T-helper 9 cell (primary cell): ENCODE measurements around the gene MLPH.

Experiments
- DNase-seq: peaks from one replicate; pipeline ENCODE4 v3.0.0-alpha.2; 2020
- total RNA-seq, 2 donors: gene quantifications; one replicate each; lab custom pipeline; 2026; lab: John Stamatoyannopoulos, UW

Gene MLPH, protein sequence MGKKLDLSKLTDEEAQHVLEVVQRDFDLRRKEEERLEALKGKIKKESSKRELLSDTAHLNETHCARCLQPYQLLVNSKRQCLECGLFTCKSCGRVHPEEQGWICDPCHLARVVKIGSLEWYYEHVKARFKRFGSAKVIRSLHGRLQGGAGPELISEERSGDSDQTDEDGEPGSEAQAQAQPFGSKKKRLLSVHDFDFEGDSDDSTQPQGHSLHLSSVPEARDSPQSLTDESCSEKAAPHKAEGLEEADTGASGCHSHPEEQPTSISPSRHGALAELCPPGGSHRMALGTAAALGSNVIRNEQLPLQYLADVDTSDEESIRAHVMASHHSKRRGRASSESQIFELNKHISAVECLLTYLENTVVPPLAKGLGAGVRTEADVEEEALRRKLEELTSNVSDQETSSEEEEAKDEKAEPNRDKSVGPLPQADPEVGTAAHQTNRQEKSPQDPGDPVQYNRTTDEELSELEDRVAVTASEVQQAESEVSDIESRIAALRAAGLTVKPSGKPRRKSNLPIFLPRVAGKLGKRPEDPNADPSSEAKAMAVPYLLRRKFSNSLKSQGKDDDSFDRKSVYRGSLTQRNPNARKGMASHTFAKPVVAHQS
- 0 to 0.21 reads per million in 2 donors for total RNA-seq

DNA sequence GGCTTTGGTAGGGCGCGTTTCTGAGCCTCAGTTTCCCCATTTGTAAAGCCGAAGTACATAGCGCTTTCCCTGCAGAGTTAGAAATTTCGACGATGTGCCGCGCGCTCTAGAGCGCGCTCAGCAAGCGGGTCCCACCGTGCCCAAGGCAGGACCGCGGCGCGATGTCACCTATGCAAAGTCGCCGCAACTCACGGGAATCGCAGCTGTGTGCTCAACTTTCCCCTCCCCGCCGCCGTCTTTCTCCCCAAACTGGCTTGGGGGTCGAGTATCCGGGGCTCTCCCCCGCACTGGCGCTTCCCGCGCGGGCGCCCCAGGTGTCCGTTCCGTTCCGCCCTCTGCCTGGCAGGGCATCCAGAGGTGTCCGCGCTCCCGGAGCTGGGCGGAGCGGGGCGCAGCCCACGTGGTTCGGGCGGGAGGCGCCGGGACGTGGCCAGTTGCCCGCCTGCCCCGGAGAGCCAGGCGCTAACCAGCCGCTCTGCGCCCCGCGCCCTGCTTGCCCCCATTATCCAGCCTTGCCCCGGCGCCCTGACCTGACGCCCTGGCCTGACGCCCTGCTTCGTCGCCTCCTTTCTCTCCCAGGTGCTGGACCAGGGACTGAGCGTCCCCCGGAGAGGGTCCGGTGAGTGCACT is at the start of gene MLPH:
TSS of gene MLPH (plus strand) at position 433 of the 630 bp plus-strand sequence. CDS start 6,176 bp downstream, outside the sequence.
- DNase-seq, result no peak

DNA sequence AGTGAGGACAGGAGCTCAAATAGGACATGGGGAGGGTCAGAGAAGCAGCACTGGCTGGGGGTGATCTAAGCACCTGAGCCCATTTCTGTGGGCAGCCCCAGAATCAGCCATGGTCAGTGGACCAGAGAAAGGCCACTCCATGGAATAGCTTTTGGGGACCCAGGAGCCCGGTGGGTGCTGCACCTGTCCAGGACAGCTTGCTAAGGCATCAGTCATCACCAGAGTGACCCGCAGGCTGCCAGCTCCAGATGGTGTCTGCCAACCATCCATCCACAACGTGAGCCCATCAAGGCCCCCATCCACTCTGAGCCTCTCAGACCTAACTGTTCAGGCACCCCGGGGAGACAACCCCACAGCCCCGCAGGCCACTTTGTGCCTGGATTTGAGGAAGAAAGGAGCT is 49.5 kb upstream of the MLPH start:
- DNase-seq, result no peak

- DNase-seq, result no peak
Measured at GRCh38 chr2:237438080-237438940, 48.7 kb upstream of the MLPH start.

GRCh38 chr2:237440819-237441281 is 46.2 kb upstream of the MLPH start:
- no peak for DNase-seq

- DNase-seq, result no peak
Measured at GRCh38 chr2:237441605-237442274, 45.3 kb upstream of the MLPH start.

DNA sequence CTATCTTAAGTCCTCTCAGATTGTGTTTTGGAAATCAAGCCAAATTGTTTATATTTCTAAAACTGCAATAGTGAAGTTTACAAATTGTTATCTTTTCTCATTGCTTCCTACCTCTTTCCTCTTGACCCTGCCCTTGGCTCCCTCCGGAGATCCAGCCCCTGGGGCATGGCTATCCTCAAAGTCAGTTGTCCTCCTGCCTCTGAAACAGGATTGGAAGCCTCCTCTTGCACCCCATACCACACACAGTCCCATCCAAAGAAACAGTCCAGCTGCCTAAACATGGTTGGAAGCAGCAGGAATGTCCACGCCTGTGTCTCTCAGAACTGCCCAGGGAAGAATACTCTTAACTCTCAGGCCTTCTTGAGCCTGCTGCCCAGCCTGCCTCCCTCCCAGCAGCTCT is 43.0 kb upstream of the MLPH start:
- DNase-seq, result no peak

- no peak for DNase-seq
Measured at GRCh38 chr2:237445611-237446337, 41.3 kb upstream of the MLPH start.

GRCh38 chr2:237446338-237446665 is 40.7 kb upstream of the MLPH start:
- DNase-seq, result no peak

GRCh38 chr2:237447496-237447895 is 39.6 kb upstream of the MLPH start:
- DNase-seq, result no peak

GRCh38 chr2:237448171-237448570 is 38.9 kb upstream of the MLPH start:
- DNase-seq, result no peak

DNA sequence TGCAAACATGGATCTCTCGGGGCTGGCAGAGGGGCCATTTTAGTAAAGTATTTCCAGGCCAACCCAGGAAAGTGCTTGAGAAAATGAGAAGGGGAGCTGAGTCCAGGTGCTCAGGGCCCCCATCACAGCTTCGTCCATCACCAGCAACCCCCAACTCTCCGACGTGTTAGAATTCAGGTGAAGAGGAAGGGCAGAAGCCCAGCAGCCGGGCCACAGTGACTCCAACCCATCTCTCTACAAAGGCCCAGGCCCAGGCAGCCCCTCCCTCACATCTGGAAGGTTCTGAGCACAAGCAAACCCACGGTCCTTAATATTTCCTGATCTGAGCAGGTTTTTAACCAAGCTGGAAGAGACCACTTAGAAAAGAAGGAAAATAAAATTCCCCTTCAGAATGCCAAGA is 38.4 kb upstream of the MLPH start:
- DNase-seq, result no peak

DNA sequence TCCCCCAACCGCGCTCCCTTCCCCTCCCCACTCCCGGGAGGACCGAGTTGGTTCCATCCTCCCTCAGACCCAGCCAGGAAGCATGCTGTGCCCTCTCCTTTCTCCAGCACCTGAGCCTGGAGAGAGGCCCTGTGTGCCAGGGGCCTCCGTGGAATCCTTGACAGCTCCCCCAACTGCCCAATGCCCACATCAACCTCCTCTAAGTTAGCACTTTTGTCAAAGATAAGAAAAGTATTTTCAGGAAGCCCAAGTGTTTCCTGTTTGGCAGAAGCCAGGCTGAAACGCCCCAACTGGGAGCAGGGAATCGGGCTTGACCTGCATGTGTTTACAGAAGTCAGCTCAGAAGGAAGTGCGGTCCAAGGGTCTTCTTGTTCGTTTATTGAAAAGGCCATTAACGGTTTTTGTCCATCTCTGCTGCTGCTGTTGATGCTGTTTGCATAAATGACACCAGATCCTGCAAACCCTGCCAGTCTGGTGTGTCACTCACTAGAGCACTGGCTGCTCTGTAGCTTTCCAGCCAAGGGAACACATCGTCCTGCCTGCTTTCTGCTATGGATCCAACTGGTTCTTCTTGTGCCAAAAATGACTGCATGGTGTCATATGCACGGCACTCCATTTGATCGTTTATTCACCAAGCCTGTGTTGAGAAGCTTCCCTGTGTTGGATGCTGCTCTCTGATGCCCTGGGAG is 37.7 kb upstream of the MLPH start:
- DNase-seq, result no peak

DNA sequence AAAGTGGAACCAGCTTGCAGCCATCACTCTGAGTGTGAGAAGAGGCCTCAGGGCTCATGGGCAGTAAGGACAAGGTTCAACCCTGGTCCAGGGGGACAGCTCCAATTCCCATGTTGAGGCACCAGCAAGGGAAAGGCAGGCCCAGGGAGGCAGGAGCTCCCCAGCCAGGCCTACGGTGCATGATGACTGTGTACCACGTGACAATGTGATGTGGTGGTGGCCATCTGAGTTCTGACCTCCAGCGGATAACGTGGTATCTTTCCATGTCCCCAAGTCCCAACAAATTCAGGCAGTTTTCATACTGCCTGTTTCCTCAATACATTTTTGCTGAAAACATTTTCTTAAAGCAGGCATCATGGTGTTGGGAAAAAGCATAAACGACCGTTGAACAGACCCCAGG is 36.9 kb upstream of the MLPH start:
- DNase-seq, result no peak

DNA sequence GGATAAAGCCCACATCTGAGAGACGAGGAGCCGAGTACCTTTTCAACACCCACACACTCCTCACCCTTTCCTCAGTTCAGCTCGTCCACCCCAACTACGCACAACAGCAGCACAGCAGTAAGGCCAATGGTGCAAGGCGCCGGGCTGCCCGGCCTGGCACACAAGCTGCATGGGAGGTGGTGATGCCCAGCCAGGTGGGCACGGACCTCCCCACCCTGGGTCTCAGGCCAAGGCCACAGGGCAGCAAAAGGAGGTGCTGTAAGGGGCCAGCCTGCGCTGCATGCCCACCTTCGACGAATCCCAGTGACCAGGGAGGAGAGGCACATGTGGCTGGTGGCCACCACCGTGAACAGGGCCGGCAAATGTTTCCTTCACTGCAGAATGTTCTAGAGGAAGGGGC is 36.5 kb upstream of the MLPH start:
- no peak for DNase-seq

DNA sequence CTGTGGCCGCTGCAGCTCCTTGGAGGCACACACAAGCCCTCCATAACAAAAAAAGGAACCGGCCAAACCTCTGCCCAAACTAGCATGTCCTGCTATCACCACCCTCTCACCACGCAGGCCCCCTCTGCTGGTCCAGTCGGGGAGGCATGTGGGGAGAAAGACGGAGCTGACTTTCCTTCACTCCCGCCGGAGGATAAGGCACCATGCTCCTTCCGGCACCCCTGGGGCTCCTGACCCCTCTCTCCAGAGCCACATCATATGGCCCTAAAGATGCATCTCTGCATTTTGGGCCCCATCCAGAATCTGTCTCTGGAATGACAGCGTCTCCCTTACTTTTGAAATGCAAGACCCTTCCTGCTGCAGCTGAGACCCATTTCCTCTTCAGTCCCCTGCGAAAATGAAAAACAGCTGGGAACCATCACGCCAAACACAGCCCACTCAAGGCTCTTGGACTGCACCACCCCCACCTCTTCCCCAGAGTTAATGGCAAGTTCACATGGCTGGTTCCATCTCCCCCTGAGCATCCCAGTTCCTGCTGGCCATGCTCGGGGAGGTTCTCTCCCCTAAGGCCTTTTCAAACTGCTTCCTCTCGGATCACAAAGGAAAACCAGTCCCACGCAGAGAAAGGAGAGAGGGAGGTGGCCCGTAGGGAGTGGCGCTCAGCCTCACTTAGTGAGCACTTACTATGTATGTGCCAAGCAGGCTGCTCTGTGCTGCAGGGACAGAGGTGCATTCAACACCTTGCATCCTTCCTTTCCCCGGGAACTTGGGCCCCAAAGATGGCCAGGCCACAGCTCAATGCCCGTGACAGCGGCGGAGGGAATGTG is 35.2 kb upstream of the MLPH start:
- no peak for DNase-seq

GRCh38 chr2:237452861-237453260 is 34.2 kb upstream of the MLPH start:
- DNase-seq, result no peak

DNA sequence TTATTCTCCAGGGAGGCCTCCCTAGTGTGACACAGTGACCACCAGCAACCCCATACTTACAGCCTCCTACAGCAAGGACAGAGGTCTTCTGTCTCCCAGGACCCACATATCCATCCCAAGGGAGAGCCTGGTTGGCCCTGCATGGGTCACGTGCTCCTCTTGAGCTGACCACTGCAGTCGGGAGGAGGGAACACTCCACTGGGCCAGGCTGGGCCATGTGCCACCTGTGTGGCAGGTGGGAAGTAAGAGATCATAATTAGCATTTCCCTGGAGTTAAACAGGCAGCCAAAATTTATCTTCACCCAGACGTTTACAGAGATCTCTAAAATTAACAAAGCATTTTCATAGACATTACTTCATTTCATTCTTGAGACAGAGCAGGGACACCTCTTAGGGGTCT is 33.4 kb upstream of the MLPH start:
- no peak for DNase-seq

DNA sequence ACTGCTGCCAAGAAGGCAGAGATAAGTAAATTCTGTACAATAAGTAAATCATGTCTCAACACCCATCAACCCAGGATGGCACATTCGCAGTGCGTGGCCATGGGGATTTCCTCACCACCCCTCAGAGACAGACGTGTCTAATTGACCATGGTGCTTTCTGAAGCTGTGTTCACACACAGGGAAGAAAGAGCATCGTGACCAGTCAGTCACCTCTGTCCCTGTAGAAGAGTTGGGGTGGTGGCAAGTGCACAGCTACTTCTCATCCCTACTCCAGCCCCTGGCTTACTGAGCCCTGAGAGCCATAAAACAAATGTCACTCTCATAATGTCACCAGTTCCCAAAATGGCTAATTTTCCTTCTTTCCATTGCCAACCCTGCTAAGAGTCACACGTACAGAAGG is 31.3 kb upstream of the MLPH start:
- no peak for DNase-seq

DNA sequence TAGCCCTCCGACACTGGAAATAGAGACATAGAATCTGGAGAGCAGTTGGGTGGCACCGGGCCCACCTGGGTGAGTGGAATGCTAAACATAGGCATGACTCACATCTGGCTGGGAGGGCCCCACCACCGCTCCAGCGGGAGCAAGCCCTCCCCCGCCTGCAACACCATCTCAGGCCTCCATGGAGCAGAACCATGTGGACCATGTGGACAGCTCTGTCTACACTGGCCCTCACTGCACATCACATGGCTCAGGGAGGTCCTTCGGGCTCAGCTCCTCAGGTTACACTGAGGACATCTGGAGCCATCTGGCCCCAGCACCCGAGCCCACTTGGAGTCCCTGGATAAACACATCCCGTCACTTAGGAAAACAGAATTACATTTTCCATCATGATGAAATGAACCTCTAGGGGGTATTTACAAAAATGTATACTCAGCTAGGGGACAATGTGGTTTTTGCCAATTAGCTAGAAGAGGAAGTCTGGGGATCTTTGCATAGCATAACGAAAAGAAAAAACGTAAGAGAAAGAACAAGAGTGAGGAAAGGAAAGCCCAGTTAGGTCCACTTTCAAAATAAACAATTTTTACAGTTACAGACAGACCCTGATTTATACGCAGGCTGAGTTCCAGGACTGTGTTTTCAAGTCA is 30.7 kb upstream of the MLPH start:
- no peak for DNase-seq
